GM12878 (cell line): ENCODE results near the gene MED19. TPM values are rescaled to one million over a fixed set of nuclear protein-coding genes. Genes with fewer than 3 reads are reported as not detected.

Experiments used
- BMI1 ChIP-seq: fragments of 450-650 bp; IDR thresholded peaks from 2 replicates; pipeline ENCODE4 v1.6.1; 2016; ENCODE audit warnings: mild to moderate bottlenecking, moderate library complexity, borderline replicate concordance
- CTCF ChIP-seq, 3 experiments: IDR thresholded peaks in 2 of 3; conservative IDR thresholded peaks in 1 of 3; 2 replicates each; pipeline ENCODE4 v1.5.1; 2011; ENCODE audit warnings: low read depth in 3 of 3, low read length in 3 of 3, mild to moderate bottlenecking in 3 of 3, control low read depth in 2 of 3, moderate library complexity in 2 of 3, inconsistent platforms in 1 of 3, mixed read lengths in 1 of 3; ENCODE audit not compliant: control insufficient read depth in 2 of 3, insufficient read depth in 1 of 3; ENCODE audit errors: extremely low read depth in 1 of 3
- E2F4 ChIP-seq: IDR thresholded peaks from 2 replicates; pipeline ENCODE4 v1.6.1; 2012; ENCODE audit warnings: low read depth, low read length, improper control_type of control experiment
- E4F1 ChIP-seq: fragments of 450-650 bp; IDR thresholded peaks from 2 replicates; pipeline ENCODE4 v1.6.1; 2018; ENCODE audit warnings: borderline replicate concordance, mild to moderate bottlenecking; ENCODE audit not compliant: partially characterized antibody
- GABPA ChIP-seq: IDR thresholded peaks from 2 replicates; pipeline ENCODE4 v1.6.1; 2014; ENCODE audit warnings: antibody characterized with exemption, low read depth, mild to moderate bottlenecking, inconsistent platforms
- HDAC2 ChIP-seq: fragments of 200-600 bp; sonication (generic); IDR thresholded peaks from 2 replicates; pipeline ENCODE4 v1.6.1; 2017
- JUNB ChIP-seq: IDR thresholded peaks from 2 replicates; pipeline ENCODE4 v1.6.1; 2016; ENCODE audit warnings: antibody characterized with exemption, mild to moderate bottlenecking
- MYC ChIP-seq: IDR thresholded peaks from 2 replicates; pipeline ENCODE4 v1.6.1; 2011; ENCODE audit warnings: mild to moderate bottlenecking, low read length, moderate library complexity, inconsistent platforms; ENCODE audit not compliant: insufficient read depth, insufficient replicate concordance, insufficient read length, severe bottlenecking
- NFIC ChIP-seq: IDR thresholded peaks from 2 replicates; pipeline ENCODE4 v1.6.1; 2012; ENCODE audit warnings: low read depth, mild to moderate bottlenecking, inconsistent platforms, low read length, moderate library complexity
- RAD51 ChIP-seq: fragments of 450-650 bp; IDR thresholded peaks from 2 replicates; pipeline ENCODE4 v1.6.1; 2016; ENCODE audit warnings: moderate library complexity, mild to moderate bottlenecking, inconsistent platforms
- REST ChIP-seq: IDR thresholded peaks from 2 replicates; pipeline ENCODE4 v1.6.1; 2012; ENCODE audit warnings: mild to moderate bottlenecking, low read depth, low read length
- SIX5 ChIP-seq: IDR thresholded peaks from 2 replicates; pipeline ENCODE4 v1.6.1; 2011; ENCODE audit warnings: mild to moderate bottlenecking, low read depth, low read length, moderate library complexity; ENCODE audit not compliant: severe bottlenecking
- SKIL ChIP-seq: fragments of 450-650 bp; IDR thresholded peaks from 2 replicates; pipeline ENCODE4 v1.6.1; 2017; ENCODE audit warnings: mild to moderate bottlenecking, low read depth, inconsistent platforms; ENCODE audit not compliant: poor library complexity, severe bottlenecking
- SMAD1 ChIP-seq: fragments of 450-650 bp; IDR thresholded peaks from 2 replicates; pipeline ENCODE4 v1.6.1; 2018; ENCODE audit warnings: mild to moderate bottlenecking, low read depth; ENCODE audit not compliant: partially characterized antibody
- polyA plus RNA-seq, 11 experiments: library from polyadenylated mRNA; depleted of rRNA in 4 of 11; unstranded in 6 of 11; stranded (reverse) in 5 of 11; fragments of >200 nt; fragmentation: Nextera tagmentation in 4 of 11; fragmentation: Illumina TruSeq in 1 of 11; extraction: Ambion mirVana in 4 of 11; extraction: Trizol in 1 of 11; gene quantifications; 1 replicate in 1 of 11; 2 replicates in 10 of 11; pipeline versions ENCODE4 v1.2.1 to v1.2.3, GENCODE V29; 2011 to 2016; ENCODE audit warnings: inconsistent platforms in 2 of 11, missing spikeins in 2 of 11, low read depth in 1 of 11
- total RNA-seq, 4 experiments: library from RNA; depleted of rRNA in 3 of 4; stranded (reverse); fragments of >200 nt in 3 of 4; fragmentation: Illumina TruSeq in 1 of 4; extraction: Trizol in 1 of 4; gene quantifications; 2 replicates each; pipeline versions ENCODE4 v1.2.1 to v1.2.3, GENCODE V29; 2013 to 2021

MED19 gene
- total and polyA plus RNA-seq, 10 of the 15 experiments (the other 5 are each of a cell fraction or from before 2014, with no cell fraction given): 4.9 to 28.2 (median 17.3) TPM

- TF ChIP-seq MYC (peak; percentile 93), NFIC (no peak; the same call in 1 of the 2 replicates), E2F4 (peak; percentile 76; the same call in 1 of the 2 replicates), GABPA (peak; percentile 95), REST (peak; percentile 51), CTCF (IDR thresholded peaks at IDR 0.05 in 2 of 3, conservative IDR thresholded peaks at IDR 0.05 in 1 of 3; ENCODE audit: control insufficient read depth in 2 of 3, extremely low read depth in 1 of 3, insufficient read depth in 1 of 3, low read depth in 3 of 3, low read length in 3 of 3) (no peak), BMI1 (0 out of 2 replicates have a peak, but pooled peaks have one; percentile 9), JUNB (no peak), HDAC2 (no peak), SMAD1 (no peak), SIX5 (peak; percentile 72), SKIL (peak; percentile 65), RAD51 (peak; percentile 89), E4F1 (peak; percentile 78)
Measured at GRCh38 chr11:57741132-57742086, 29.4 kb upstream of the MED19 start, which contains the start of gene SELENOH (continued).
